Motor neuron (in vitro differentiated cells): Measurements from ENCODE around the gene PCGF1. TPM values are rescaled to one million over a fixed set of nuclear protein-coding genes. Genes with fewer than 3 reads are reported as not detected.

Experiments used
- ATAC-seq, 8 experiments: fragments of 200-7000 bp; cut with Tn5 transposase; replicated peaks in 6 of 8; 2 replicates each; pipeline ENCODE4 v1.8.0; 2021; ENCODE audit warnings: mild to moderate bottlenecking in 8 of 8, moderate library complexity in 8 of 8
- H3K27ac ChIP-seq, 2 donors: fragments of 250-450 bp; sonication (Bioruptor Pico); 2 replicates each; pipeline ENCODE4 v1.9.0; 2021; ENCODE audit warnings: antibody characterized with exemption in 2 of 2, mild to moderate bottlenecking in 2 of 2, moderate library complexity in 1 of 2
- H3K4me1 ChIP-seq, 2 donors: fragments of 250-450 bp; sonication (Bioruptor Pico); replicated peaks in 1 of 2; 2 replicates each; pipeline ENCODE4 v1.6.1; 2021; ENCODE audit warnings: antibody characterized with exemption in 2 of 2, mild to moderate bottlenecking in 2 of 2, moderate library complexity in 1 of 2
- H3K4me3 ChIP-seq, 5 donors: fragments of 250-450 bp; sonication (Bioruptor Pico); 2 replicates each; pipeline ENCODE4 v1.9.0; 2021; ENCODE audit warnings: antibody characterized with exemption in 5 of 5, mild to moderate bottlenecking in 5 of 5, moderate library complexity in 4 of 5
- WGBS, 10 experiments: fragments of 450-650 bp; shearing (Covaris generic); methylation state at CpG; one replicate each; pipeline ENCODE4 v1.0.0; 2022; 5-methylcytosine and 5-hydroxymethylcytosine counted together
- in situ Hi-C, 9 experiments: fragments of 400-800 bp; cut with MboI; loops; one replicate each; pipeline ENCODE4 v1.15.0; 2021; ENCODE audit warnings: low sequenced_read_pairs in 9 of 9, low pct_unique_long_range_greater_than_20kb in 2 of 9; ENCODE audit not compliant: unreplicated experiment in 9 of 9
- total RNA-seq, 8 experiments: library from RNA; unstranded; fragments of 300-600 nt; gene quantifications; 2 replicates each; pipeline versions ENCODE4 v1.2.3 to v1.2.4, GENCODE V29; 2022

PCGF1 gene
- total RNA-seq, 8 experiments from 2014 or later, result 14.9 to 28.2 (median 18.4) TPM

DNA sequence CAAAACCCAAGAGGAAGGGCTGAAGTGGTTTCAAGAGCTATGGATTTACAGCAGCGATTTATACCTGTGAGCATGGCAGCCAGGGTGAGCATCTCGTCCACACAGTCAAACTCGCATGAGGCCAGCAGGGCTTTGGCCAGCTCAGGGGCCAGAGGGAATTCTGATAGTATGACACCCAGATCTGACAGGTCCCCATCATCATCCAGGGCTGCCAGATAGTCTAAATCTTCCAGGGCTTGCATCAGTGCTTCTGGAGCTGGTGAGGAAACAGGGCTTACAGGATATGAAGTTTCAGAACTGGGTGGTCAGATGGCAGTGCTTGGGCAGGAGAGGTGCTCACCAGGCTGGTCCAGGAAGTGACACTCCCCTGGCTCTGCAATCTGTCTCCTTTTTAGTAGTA, 15.0 kb upstream of the PCGF1 start:
- Histone ChIP-seq H3K4me3 (no peak overlapping the region), H3K27ac (no peak overlapping the region), H3K4me1 (no peaks in the 10 kb centered on the region)
- WGBS, 10 experiments, result 20 to 90% (median 44%) methylated on average over 1 to 3 of the region's 3 CpGs; no CpG with 5 or more reads in 3 of the 10 experiments
- in situ Hi-C loops, result no loop called here
- ATAC-seq, result no peak

DNA sequence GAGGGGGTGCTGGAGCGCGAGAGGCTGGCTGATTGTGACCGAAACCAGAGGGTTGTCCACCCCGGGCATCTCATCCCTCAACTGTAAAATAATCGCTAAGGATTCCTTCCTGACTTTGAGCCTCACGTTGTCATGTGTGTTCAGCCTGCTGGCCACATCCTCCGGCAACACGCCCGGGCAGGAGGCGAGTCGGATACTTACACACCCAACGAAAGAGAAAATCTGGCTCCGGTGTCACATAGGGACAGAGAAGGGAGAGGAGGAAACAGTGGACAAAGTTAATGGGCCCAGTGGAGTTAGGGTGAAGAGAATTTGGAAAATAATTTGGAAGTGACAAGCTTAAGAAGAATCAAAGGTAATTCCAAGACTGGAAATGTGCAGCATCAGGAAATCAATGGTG, 9.2 kb upstream of the PCGF1 start:
- H3K4me3 ChIP-seq, result peak overlapping the region in 3 of 5 donors; percentile 20 to 35 (median 24)
- H3K27ac ChIP-seq, result no peak overlapping the region
- 58 to 100% (median 68%) methylated on average over 1 to 9 of the region's 13 CpGs; no CpG with 5 or more reads in 3 of the 10 experiments for WGBS, 10 experiments
- no peak for ATAC-seq
- in situ Hi-C loops, result no loop called here
- peaks cover 0 to 3% of the 10 kb centered on the region in 2 donors for H3K4me1 ChIP-seq

DNA sequence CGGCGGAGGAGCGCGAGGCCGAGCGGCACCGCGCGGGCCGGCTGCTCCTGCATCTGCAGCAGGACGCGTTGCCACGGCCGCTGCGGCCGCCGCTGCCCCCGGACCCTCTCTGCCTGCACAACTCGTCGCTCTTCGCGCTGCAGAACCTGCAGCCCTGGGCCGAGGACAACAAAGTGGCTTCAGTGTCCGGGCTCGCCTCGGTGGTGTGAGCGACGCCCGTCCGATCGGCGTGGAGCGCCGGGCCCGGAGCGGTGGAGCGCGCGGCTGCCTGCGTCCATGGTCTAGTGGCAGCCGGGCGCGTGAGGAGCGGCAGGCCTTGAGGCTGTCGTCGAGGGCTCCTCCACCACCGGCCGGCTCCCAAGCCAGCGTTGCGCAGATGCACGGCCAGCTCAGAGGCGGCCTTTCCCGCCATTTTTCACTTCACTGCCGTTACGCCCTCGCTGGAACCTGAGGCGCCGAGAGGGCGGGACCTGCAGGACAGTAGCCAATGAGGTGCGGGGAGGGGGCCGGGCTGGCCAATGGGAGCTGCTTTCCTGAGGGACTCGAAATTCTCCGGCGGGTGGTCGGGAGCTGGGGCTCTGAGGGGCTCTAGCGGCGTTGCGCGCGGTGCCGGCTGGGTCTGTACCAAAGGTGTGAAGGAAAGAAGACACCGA, 8.6 kb upstream of the PCGF1 start:
- WGBS, 10 experiments, result 4 to 20% (median 15%) methylated on average over 1 to 27 of the region's 72 CpGs; no CpG with 5 or more reads in 7 of the 10 experiments
- peak; percentile 31 to 96 (median 83) for ATAC-seq
- H3K4me1 ChIP-seq, result peaks cover 0 to 3% of the 10 kb centered on the region in 2 donors
- H3K4me3 ChIP-seq, result peak overlapping the region; percentile 9 to 35 (median 24)
- H3K27ac ChIP-seq, result no peak overlapping the region
- in situ Hi-C loops, result no loop called here

DNA sequence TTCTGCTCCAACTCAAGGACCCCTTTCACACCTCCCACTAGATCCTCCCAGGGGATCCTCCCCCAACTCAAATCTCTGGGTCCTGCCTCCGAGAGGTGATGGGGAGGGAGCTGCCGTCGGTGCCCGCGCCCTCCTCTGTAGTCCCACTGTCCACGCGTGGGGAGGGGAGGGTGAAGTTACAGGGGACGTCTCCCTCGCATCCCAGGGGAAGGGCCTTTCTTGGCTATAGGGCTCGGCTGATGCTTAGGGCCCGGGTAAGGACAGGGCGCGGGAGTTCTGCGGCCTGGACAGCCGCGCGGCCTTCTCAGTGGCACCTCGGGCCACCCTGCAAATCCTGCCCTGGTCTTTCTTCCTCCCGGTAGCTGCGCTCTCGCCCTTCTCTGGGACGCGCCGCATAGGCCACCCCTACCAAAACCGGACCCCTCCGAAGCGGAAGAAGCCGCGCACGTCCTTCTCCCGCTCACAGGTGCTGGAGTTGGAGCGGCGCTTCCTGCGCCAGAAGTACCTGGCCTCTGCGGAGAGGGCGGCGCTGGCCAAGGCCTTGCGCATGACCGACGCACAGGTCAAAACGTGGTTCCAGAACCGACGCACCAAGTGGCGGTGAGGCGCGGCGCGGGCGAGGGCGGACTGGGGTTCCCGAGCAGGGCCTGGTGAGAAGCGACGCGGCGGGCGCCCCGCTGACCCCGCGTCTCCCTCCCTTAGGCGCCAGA, 7.9 kb upstream of the PCGF1 start:
- WGBS, 10 experiments, result 12 to 33% (median 21%) methylated on average over 3 to 13 of the region's 60 CpGs; no CpG with 5 or more reads in 7 of the 10 experiments
- in situ Hi-C loops, result no loop called here
- H3K4me3 ChIP-seq, result peak overlapping the region in 2 of 5 donors; percentile 25 to 35
- H3K27ac ChIP-seq, result no peak overlapping the region
- no peak for ATAC-seq
- H3K4me1 ChIP-seq, result peaks cover 0 to 3% of the 10 kb centered on the region in 2 donors

DNA sequence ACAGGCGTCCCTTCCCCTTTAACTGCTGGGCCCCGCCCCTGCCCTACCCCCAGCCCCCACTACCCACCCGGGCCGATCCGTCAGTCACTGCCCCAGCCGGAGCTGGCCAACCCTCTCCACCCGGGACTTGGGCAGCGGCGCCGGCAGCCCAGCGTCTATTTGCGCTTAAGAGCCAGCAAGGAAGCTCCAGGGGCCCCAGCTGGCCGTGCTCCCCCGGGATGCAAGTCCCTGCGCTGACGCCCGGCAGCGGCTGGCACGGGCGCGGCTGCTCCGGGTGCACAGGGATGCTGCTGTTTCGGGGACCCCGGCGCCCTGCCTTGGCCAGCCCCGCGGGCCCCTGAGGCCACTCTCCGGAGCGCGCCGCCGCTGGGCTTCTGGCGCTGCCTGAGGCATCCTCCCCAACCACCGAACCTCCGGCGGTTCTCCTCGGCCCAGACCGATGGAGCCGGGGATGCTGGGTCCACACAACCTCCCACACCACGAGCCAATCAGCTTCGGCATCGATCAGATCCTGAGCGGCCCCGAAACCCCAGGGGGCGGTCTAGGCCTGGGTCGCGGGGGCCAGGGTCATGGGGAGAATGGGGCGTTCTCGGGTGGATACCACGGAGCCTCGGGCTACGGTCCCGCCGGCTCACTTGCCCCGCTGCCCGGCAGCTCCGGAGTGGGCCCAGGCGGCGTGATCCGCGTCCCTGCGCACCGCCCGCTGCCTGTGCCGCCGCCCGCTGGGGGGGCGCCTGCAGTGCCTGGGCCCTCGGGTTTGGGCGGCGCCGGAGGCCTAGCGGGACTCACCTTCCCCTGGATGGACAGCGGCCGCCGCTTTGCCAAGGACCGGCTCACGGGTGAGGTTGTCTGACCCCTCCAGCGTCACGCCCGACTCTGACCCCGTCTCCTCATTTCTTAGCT, 7.1 kb upstream of the PCGF1 start, which contains the start of gene TLX2:
TLX2 (plus strand) TSS at position 83 of the 903 bp plus-strand sequence; CDS start at position 440, 357 bp downstream.
- Histone ChIP-seq H3K27ac (no peak within 1 kb of the TSS), H3K4me3 (no peak within 1 kb of the TSS), H3K4me1 (peaks cover 0 to 3% of the 10 kb centered on the region in 2 donors)
- in situ Hi-C loops, result no loop called here
- peak in 7 of 8 experiments; percentile 4 to 46 (median 35) for ATAC-seq
- 3 to 25% methylated on average over 4 to 21 of the region's 82 CpGs; no CpG with 5 or more reads in 8 of the 10 experiments for WGBS, 10 experiments

DNA sequence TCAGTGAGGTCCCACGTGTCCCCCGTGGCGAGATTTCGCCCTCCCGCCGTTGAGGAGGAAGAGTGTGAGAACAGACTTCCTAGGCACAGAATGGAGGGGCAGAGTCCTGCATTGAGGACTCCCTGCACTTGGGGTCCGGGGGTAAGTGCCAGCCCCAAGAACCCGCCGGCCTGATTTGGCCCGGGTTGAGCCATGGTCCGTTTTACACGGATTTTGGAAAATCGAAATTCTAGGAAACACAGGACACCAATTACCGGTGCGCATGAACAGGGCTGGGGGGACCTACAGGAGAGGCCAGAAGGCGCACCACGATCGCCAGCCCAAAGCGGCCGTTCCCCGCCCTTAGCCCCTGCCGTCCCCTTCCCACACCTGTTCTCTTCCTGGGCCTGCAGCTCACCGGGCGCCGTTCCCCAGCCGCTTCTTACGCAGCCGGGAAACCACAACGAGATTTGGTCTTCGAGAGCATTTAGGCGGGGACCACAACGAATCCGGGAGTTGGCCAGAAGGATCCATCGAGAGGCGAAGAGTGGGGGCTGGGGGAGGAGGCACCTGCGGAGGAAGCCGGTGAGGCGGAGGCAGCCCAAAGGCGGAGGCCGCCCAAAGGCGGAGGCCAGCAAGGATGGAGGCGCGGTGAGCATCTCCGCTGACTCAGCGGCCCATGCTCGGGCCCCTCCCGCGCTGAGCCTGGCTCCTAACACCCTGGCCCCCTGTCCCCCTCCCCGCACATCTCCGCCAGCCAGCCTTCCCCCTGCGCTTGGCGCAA, 6.3 kb upstream of the PCGF1 start:
- in situ Hi-C loops, result no loop called here
- 1 to 20% (median 5%) methylated on average over 2 to 18 of the region's 52 CpGs; no CpG with 5 or more reads in 6 of the 10 experiments for WGBS, 10 experiments
- no peak overlapping the region for H3K4me3 ChIP-seq
- ATAC-seq, result peak; percentile 15 to 68 (median 40)
- H3K27ac ChIP-seq, result no peak overlapping the region
- H3K4me1 ChIP-seq, result peaks cover 0 to 3% of the 10 kb centered on the region in 2 donors

DNA sequence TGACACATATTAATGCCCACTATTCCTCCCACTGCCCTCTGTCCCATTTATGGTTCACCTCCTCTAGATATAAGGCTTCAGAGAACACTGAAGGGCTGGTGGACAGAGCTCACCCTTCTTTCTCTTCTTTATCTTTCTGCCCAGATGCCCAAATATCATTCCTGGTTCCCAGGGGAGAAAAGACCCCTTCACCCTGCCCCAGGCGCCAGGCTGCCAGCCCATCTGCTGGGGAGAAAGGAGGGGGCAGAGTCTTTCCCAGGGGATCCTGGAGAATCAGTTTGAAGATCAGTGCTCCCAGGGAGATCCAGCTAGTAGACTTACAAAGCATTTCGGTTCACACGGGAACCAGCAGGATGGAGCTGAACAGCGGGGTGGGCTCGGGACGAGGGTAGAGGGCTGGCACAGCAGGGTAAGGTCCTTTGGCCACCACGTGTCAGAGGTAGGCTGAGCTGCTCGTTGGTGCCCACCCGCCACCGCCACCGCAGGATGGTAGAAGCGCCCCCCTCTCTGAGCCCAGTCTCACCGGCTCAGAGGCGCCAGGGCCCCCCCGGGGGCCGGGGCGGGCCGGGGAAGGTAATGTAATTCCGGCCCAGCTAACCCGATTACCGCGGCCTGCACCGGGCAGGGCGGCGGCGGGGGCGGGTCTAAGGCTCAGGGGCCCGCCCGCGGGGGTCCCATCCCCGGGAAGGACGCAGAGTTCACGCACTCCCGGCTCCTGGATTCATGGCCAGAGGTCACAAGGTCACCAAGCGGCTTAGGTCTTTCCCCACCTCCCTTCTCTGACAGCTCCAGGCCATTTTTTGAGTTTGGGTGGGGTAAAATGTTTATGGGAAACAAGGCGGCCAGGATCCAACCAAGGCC, 5.5 kb upstream of the PCGF1 start:
- peaks cover 3 to 4% of the 10 kb centered on the region in 2 donors for H3K4me1 ChIP-seq
- 0 to 33% (median 14%) methylated on average over 1 to 2 of the region's 36 CpGs; no CpG with 5 or more reads in 6 of the 10 experiments for WGBS, 10 experiments
- peak in 1 of 8 experiments; percentile 7 for ATAC-seq
- in situ Hi-C loops, result no loop called here
- H3K4me3 ChIP-seq, result no peak overlapping the region
- no peak overlapping the region for H3K27ac ChIP-seq

DNA sequence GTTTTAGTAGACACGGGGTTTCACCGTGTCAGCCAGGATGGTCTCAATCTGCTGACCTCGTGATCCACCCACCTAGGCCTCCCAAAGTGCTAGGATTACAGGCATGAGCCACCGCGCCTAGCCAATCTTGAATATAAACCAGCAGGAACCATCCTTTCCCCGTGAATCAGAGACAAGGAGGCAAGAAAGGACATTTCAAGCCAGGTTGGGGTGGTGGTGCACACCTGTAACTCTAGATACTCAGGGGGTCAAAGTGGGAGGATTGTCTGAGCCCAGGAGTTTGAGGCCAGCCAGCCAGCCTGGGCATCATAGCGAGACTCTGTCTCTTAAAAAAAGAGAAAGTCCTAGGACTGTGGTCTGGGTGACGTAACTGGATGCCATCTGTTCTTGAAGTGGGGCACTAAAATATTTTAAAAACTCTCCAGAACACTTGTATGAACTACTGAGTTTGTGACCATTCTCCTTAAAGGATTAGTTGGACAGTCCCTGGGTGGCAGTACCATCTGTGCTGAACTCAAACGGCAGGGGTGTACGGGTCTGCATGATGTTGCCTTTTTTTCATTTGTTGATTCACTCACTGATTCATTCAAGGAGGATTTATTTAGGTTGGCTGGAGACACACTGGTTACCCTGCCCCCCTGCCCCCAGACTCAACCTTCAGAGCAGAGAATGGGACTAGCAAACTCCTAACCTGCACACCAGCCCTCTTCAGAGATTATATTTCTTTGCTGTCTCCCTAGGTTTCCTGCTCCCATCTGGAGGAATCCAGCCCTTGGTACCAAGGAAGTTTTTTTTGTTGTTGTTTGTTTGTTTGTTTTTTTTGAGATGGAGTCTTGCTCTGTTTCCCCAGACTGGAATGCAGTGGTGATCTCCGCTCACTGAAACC, 3.9 kb upstream of the PCGF1 start:
- WGBS, 10 experiments, result 27 to 80% (median 40%) methylated on average over 2 to 9 of the region's 11 CpGs; no CpG with 5 or more reads in 3 of the 10 experiments
- ATAC-seq, result no peak
- Histone ChIP-seq H3K4me1 (peaks cover 7 to 8% of the 10 kb centered on the region in 2 donors), H3K4me3 (no peak overlapping the region), H3K27ac (no peak overlapping the region)
- in situ Hi-C loops, result no loop called here

DNA sequence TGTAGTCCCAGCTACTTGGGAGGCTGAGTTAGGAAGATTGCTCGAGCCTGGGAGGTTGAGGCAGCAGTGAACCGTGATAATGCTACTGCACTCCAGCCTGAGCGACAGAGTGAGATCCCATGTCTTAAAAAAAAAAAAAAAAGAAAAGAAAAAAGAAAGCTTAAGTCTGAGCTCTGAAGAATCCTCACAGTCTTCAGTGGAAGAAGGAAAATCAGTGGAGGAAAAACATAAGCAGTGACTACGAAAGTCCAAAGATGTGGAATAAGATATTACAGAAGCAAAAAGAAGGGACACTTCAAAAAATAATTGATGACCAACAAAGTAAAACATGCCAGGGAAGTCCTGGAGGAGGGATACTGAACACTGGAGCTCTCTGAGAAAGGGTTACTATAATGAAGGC, 2.8 kb upstream of the PCGF1 start:
- Histone ChIP-seq H3K27ac (no peak overlapping the region), H3K4me1 (peaks cover 12 to 13% of the 10 kb centered on the region in 2 donors), H3K4me3 (no peak overlapping the region)
- in situ Hi-C loops, result no loop called here
- ATAC-seq, result no peak
- WGBS, 10 experiments, result 14 to 100% (median 72%) methylated on average over 1 to 4 of the region's 4 CpGs

DNA sequence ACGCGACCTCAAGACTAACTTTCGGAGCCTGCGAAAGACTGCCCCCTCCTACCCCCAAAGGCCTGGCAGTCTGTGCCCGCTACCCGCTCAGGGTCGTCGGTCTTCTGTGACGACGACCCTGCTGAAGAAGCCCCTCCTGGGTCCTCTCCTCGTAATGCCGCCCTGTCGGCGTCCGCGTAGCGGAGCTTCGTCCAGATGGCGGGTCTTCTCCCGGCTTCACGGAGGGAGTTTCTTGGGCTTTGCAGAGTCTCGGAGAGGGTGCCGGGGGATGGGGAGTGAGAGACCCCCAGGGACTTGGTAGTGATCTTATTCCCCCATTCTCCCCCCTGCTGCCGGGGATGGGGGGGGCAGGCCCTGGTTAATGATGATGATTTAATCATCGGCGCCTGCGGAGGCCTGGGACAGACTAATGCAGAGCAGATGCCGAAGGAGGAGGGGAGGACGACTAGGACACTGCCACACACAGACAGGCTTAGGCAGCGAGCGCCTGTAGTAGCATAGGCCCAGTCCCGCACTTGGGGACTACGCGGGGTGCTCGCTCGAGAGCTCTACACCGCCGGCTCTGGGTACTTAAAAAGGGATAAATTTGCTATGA, 528 bp upstream of the PCGF1 start:
- peak overlapping the region; percentile 99 to 100 for H3K27ac ChIP-seq
- ATAC-seq, result peak; percentile 9 to 58 (median 53)
- H3K4me1 ChIP-seq, result peaks cover 13 to 16% of the 10 kb centered on the region in 2 donors
- in situ Hi-C loops, result no loop called here
- H3K4me3 ChIP-seq, result peak overlapping the region; percentile 71 to 92 (median 81)
- 0 to 100% (median 8%) methylated on average over 2 to 11 of the region's 38 CpGs; no CpG with 5 or more reads in 1 of the 10 experiments for WGBS, 10 experiments
